Fibroblast of lung (primary cell): ENCODE results near the gene GNG7.

Source experiments
- EZH2 ChIP-seq: IDR thresholded peaks from 2 replicates; pipeline ENCODE4 v1.5.1; 2012; ENCODE audit warnings: low read length, control low read depth, mild to moderate bottlenecking; ENCODE audit errors: missing control alignments
- TF ChIP-seq, protein P1 (sequence below), 2 donors: IDR thresholded peaks in 1 of 2; conservative IDR thresholded peaks in 1 of 2; 1 replicate in 1 of 2; 2 replicates in 1 of 2; pipeline ENCODE4 v1.5.1; 2011 to 2012; ENCODE audit warnings: low read length in 2 of 2, control low read depth in 1 of 2, inconsistent platforms in 1 of 2, low read depth in 1 of 2, mild to moderate bottlenecking in 1 of 2

DNA sequence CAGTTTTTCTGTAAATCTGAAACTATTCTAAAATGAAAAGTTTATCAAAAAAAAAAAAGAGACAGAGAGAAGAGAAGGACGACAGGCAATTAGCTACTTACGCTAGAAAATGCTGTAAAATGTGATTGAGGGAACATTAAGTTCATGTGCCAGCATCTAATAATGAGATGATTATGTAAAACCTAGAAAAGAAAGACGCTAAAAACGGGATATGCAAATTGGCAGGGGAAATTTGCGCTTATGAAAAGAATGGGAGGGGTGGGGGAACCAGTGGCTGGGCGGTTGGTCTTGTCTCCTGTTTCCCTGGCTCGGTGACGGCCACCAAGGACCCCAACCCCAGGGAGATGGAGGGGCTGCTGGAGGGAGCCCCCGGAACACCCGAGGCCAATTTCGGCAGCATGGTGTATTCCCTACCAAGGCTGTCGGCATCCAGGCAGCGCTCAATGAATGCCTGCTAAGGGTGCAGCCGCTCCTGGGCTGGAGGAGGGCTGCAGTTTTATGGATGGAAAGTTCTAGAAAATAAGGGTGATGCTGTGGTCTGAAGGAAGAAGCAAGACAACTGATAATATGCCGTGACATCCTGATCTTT lies 34.2 kb downstream of the GNG7 start:
- no peak for TF ChIP-seq EZH2
- TF ChIP-seq, protein P1, sequence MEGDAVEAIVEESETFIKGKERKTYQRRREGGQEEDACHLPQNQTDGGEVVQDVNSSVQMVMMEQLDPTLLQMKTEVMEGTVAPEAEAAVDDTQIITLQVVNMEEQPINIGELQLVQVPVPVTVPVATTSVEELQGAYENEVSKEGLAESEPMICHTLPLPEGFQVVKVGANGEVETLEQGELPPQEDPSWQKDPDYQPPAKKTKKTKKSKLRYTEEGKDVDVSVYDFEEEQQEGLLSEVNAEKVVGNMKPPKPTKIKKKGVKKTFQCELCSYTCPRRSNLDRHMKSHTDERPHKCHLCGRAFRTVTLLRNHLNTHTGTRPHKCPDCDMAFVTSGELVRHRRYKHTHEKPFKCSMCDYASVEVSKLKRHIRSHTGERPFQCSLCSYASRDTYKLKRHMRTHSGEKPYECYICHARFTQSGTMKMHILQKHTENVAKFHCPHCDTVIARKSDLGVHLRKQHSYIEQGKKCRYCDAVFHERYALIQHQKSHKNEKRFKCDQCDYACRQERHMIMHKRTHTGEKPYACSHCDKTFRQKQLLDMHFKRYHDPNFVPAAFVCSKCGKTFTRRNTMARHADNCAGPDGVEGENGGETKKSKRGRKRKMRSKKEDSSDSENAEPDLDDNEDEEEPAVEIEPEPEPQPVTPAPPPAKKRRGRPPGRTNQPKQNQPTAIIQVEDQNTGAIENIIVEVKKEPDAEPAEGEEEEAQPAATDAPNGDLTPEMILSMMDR (conservative IDR thresholded peaks at IDR 0.05 in 1 of 2, IDR thresholded peaks at IDR 0.05 in 1 of 2; ENCODE audit: low read depth in 1 of 2, low read length in 2 of 2) = no peak
